HG02678 (cell line): ENCODE measurements around the gene ALDH1A1.

Experiments used
- ATAC-seq: cut with Tn5 transposase; IDR thresholded peaks from one replicate; pipeline ENCODE4 v1.9.1; 2021; ENCODE audit warnings: mild to moderate bottlenecking, moderate library complexity; ENCODE audit not compliant: unreplicated experiment

ALDH1A1 gene

DNA sequence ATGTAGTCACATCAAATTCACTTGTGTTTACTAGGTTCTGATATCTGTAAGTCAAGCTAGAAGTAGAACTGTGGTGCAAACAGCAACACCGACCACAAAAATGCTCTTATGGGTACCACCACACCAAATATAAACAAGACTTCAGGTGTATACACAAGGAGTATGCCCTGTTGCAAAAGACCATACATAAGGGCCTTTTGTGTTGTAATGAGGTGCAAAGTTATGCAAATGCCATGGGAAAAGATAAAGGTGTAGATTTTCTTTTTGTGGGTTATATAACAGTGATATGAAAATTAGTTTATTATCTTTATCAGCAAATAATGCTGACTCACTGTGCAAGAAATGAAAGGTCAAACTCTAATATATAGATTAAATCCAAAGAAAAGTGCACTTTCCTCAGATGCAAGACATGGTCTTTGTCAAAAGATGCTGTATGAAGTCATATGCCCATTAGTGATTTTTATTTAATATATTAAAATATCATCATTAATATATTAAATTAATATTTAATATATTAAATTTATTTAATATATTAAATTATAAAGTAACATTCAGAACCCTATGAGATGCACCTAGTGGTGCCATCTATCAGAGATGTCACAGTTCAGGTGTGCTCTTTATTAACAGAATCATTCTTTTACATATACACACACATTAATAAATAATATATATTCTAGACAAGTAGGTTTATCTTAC is 26.7 kb upstream of the ALDH1A1 start:
- ATAC-seq: no peak

DNA sequence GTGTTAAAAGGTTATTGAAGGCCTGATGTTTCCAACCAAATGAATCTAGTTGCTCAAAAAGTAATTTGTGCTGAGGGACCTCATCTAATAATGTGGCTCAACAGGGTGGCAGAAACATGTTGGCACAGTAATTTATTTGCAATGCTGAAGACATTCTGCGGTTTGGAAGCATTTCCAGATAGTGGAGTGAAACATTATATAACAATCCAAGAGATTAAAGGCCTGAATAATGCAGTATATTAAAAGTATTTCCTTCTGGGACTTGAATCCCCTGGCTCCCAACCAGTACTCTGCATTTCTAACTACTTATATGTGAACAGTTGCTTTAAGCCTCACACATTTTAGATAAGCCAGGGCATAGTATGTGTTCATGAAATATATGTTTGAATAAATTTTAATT is 25.9 kb upstream of the ALDH1A1 start:
- no peak for ATAC-seq

DNA sequence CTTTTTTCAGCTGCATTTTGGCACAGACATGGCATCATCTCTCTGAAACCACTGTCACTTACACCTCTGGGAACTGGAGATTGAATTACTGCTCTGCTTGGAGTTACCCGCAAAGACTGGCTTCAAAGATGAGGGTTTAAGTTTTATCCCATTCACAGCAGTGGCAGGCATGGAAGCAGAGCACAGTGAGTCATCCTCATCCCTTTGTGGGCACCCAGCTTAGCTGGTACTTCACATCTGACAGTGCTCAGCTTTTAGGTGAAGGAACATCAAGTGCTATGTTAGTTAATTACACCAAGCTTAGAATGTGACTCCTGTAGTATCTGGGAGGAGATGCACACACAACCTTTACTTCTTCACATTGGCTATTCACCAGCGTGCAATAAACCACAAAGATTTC is 24.8 kb upstream of the ALDH1A1 start:
- ATAC-seq: no peak

DNA sequence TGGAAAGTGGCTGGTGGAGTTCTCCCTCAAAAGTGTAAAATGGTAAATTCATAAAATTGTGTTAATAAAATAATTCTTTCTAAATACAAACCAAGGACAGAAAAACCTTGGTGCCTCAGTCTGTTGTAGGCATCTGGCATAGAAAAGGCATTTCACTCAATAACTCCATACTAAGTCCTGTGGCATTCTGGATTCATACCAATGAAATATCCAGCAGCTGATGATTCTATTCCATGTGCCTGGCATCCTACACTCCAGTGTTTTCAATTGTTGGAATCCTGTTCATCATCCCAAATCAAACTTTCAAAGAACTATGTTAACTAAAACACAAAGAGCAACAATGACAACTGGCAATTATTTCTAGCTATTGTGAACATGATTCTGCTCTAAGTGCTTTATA is 21.6 kb upstream of the ALDH1A1 start:
- ATAC-seq: no peak

DNA sequence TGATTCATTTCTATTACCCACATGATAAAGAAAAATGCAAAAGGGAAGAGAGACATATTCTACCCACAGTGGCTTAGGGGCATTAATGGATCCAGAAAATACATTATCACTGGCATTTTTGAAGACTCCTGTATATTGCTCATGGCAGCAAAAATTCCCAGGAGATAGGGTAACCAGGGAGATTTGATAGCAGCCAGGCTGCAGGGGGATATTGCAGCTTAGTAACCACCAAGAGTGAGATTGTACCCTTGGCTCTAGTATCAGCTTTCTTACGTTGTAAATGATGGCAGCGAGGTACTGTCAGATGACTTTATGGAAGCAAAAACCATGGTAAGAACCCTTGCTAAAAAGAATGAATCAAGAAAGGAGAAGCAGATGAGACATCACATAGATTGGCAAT is 19.8 kb upstream of the ALDH1A1 start:
- no peak for ATAC-seq

DNA sequence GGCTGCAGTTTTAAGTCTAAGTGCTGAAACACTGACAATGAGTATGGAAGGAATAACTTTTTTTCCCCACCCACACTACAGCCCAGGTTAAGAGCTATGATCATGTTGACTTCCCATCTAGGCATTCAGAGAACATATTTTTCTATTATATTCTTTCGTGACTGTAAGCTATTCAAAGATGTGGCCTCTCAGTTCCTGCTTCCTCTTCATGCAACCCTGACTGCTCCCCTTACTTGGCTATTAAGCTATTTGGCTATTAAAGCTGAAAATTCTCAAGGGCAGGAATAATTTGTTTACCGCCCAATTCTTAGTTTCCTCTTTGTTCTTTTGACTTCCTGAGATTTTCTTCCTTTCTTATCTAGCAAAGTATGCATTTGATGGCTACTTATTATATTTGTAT is 18.6 kb upstream of the ALDH1A1 start:
- ATAC-seq: no peak

DNA sequence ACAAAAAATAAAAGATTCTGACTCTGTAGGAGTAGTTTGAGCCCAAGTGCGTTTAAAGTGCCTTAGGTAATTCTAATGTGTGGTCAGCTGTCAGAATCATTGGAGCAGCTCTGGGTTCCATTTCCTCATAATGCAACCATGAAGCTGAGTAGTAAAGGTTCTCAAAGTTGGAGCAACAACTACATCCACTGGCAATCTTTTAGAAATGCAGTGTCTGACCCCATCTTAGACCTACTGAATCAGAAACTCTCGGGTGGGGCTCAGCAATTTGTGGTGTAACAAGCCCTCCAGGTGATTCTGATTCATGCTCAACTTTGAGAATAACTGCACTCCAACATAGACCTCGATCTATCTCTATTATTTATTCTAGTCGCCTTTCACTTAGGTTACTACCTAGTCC is 7.6 kb upstream of the ALDH1A1 start:
- no peak for ATAC-seq

DNA sequence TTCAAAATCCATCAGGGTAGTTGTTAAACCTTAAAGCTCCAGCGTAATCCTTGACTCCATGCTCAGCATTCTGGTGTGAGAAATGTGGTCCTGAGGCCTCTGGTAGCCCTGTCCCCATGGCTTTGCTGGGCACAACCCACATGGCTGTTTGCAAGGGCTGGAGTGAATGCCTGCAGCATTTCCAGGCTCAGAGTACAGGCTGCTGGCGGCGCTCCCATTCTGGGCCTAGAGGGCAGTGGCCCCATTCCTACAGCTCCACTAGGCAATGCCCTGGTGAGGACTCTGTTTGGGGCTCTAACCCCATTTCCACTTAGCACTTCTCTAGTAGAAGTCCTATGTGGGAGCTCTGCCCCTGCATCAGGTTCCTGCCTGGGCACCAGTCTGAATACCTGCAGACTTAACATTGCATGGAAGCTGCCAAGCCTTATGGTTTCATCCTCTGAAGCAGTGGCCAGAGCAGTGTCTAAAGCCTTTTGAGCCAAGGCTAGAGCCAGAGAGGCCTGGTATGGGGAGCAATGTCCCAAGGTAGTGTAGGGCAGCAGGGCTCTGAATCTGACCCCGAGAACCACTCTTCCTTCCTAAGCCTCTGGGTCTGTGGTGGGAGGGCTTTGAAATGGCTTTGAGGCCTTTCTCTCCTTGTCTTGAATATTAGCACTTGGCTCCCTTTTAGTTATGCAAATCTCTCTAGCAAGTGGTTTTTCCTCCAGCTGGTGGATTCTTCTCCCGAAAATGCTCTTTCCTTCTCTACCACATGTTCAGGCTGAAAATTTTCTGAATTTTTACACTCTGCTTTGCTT is 5.8 kb upstream of the ALDH1A1 start:
- ATAC-seq: no peak

DNA sequence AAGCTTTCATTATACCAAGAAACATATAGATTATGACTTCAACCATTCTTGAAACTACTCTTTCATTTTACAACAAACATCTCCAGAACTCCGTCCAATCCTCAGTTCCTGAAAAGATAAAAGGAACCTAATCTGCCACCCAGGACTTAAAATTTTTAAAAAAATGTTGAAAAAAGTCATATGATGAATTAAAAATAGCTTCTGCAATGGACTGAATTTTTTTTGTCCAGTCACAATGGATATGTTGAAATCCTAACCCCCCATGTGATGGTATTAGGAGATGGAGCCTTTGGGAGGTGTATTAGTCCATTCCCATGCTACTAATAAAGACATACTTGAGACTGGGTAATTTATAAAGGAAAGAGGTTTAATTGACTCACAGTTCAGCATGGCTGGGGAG is 2.7 kb upstream of the ALDH1A1 start:
- no peak for ATAC-seq

DNA sequence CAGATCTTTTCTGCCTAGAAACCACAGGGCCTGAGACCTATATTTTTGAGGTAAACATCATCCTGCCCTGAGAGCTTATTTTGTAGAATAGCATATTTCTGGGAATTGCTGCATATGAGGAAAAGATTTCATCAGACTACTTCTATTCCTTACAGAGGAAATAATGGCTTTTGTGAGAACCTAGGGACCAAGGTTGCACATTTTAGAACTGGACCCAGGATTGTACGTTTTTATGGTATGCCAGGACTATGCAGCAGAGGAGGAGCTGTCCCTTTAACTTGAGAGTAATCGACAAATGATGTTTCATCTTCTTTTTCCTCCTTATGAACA is 2.2 kb upstream of the ALDH1A1 start:
- no peak for ATAC-seq

DNA sequence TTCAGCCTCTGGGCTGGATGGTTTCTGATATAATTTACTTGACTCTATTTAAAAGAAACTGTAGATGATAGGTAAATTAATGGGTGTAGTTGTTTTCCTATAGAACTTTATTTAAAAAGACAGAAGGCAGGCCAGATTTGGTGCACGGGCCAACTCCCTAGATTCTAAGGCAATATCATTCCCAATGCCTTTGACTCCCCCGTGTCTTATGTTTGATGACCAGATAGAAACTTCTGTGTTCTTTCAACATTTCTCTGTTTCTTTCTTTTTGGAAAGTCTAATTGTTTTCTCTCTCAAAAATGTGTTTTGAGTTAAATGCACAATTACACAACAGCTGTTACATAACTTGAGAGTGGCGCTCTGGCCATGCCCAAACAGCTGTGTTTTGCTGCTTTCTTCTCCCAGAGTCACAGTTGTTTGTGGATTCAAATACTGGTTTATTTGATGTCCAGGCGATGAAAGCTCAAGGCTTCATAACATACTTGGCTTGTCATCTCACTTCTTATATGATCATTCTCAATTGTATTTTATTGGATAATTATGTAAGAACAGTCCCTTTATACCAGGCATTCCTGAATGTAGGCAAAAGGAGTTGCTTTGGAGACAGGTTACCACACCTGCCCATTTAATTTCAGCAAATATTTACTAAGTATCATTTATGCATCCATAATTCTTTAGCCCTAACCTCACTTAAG is 1.7 kb upstream of the ALDH1A1 start:
- no peak for ATAC-seq

DNA sequence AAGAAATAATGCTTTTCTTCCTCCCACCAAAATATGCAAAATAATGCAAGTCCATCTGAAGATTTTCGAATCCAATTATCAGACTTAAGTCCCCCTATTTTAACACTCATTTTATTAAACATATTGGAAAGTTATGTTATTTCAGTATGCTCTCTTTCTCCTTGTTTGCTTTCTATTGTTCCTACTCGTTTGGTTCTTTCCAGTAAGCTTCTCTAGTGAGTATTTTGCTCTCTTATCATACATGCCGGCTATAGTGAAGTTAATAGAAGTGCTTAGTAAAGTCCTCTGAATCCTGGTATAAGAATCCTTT is 517 bp downstream of the ALDH1A1 start:
- no peak for ATAC-seq

DNA sequence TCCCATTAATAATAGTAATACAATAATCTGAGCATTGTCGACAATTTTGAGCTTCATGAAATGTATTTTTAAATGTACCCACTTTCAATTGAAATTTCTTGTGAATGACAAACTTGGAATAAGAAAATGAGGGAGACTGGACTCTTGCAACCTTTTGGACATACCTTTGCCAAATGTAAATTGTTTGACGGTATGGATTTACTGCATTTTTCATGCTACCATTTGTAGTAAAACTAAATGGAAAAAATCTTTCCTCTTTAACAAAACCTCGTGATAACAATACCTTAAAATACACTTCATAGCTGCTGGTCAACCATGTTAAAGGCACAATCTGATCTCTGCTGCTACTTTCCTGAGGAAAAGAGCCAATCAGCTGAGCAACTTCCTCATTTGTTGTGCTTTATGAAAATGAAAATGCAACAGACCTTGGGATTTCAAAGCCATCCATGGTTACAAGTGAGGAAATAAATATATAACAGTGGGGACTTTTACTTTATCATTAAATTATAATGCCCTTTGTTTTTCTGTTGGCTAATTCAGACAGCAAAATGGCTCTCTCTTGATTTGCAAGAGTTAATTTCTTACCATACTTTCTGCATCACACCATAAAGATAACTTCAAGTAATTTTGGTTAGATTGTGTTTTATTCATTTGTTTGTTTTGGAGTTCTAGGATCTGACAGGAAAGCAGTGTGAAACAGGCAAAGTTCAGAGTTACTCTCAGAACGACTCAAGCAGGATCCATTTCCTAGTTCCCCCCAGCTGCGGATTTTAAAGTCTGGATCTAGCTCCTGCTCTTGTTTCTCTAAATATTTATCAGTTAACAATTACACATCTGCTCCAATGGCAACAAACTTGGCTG is 1.1 kb downstream of the ALDH1A1 start:
- no peak for ATAC-seq

DNA sequence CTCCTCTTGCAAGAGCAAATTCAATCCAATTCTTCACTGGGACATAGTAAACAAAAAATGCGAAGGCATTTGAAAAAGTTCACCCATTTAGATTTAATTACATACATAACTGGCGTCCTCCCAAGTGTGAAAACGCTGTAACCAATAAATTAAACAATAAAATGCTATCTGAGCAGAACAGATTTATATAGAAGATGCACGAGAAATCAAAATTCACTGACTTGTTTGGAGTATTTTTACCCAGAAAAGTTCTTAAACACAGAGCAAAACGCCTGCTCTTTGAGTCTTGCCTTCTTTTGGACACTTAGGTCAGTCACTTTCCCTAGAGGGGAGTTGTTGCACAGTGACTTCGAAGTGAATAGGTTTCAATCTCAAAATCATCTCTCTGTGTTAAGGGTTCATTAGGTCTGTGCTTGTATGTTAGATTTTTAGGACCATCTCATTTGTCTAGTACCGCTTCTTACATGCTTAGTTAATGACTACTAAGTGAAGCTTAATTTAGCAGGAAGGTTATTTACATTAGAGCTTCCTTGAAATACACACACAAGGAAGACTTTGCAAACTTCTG is 1.9 kb downstream of the ALDH1A1 start:
- no peak for ATAC-seq

DNA sequence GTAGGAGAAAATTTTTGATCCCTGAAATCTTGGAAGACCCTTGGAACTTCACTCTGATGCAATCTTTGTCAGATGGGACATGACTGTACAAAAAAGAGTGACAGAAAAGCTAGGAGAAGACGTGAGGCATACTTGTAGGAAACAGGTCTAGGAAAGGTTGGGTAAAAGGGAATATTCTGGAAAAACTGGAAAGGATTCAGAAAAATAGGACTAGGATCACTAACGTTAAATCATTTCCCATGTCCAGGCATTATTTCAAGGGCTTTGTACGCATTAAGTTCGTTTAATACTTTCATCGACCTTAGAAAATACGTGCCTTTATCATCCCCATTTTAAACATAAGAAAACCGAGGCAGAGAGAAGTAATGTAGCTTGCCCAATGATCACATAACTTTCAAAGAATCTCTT is 2.9 kb downstream of the ALDH1A1 start:
- ATAC-seq: no peak

DNA sequence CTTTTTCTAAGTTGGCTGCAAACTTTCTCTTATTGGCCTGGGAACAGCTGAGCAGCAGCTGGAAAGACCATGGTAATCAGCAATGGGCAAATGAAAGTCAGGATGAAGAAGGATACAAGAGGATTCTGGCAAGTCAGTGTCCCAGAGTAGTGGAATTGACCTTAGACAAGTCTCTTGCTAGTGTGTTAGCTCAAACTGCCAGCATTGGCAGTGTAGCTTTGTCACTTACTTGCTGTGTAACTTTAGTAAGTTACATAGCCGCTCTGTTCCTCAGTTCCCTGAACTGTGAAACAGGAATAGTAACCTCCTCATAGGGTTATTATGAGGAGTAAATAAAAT is 3.6 kb downstream of the ALDH1A1 start:
- no peak for ATAC-seq

DNA sequence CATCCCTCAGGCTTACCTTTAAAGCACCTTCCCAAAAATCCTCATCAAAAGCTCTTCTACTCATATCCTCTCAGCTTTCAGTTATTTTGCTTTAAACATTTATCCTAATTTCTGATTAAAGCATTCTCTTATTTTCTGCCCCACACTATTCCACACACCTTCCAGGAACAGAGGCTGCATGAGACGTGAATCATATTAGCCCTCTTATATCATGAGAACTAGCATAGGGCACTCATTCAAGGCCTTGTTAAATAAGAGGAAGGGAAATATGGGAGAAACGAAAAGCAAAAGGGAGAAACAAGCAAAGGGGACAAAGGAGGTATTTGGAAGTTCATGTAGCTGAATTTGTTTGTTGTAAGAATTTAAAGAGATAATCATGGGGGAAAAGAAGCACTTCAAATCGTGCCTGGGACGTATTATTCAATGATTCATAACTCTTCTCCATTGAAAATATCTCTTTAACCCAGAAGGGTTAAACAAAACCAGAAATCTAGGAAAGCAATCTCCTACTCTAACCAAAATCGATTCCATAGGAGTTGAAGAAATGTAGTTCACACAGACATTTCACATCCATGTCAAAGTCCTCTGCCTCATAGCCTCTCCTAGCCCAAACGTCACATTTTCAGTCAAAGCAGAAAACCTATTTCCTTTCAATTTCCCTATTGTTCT is 4.1 kb downstream of the ALDH1A1 start:
- no peak for ATAC-seq

DNA sequence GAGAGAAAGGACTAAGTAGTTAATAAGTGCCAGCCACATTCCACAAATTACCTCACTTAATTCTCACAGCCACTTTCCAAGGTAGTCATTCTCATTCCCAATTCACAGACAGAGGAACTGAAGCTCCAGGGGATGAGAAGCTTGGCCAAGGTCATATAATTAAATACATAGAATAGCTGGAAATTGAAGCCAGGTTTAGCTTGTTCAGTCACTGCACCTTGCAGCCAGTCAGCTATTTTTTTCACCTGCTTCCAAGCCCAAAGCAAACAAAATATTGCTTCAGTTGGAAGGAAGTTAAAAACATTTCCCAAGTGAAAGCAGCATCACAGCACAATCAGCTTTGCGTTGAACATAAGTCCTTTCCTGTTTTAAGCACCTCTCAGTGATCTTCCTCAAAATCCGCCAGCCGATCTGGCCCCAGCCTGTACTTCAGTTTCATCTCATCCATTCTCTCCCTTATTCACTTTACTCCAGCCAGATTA is 4.8 kb downstream of the ALDH1A1 start:
- no peak for ATAC-seq

DNA sequence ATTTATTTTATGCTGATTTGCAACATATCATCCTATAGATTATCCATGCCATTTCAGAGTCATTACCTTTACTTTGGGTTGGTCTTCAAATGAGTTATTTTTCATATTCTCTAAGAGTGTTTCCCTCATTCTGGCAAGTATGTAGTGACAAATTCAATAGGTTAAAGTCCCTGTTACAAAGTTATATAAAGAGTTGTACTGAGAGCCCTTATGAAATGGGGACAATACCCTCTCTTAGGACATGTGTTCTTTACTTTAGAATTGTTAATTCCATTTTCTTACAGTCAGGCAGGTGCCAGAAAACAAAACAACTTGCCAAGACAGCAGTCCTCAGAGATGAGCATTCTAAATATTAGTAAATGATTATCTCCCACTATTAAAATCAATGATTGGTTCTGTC is 6.0 kb downstream of the ALDH1A1 start:
- no peak for ATAC-seq

DNA sequence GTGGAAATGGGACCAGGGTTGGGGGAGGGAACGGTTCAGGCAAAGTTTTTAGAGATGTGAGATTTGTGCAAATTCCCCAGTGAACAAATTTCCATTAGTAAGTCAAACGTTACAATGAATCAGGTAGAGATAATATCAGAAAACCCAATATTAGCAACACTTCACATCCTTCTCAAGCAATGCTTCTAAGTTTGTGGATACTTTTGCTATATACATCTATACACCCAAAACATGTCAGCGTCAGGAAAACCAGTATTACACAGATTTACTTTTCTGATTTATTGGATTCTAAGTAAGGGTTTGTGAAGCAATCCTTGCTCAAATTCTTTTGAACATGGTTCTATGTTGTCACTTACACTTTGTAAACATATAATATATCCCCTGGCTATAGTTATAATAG is 6.5 kb downstream of the ALDH1A1 start:
- no peak for ATAC-seq

DNA sequence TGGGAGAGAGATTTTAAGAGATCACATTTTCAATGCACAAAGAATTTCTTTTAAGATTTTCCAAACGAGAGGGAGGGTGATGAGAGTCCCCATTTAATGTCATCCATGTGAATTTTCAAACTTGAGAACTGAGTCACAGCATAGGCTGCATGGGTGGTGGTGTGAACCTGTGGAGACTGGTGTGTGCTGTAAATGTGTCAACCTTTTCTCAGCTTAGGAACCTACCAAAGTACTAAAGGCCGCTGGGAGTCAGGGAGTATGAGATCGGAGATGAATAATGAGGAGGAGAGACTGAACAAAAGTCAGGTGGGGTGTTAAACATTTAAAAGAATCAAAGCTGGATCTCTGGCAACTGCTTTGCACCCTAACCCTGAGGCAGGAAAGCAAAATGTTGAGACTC is 7.5 kb downstream of the ALDH1A1 start:
- ATAC-seq: no peak
